ENCODE data around the gene NFIL3.

The NFIL3 gene

GRCh38 chr9:91421971-91422757 is 1.5 kb downstream of the NFIL3 start:
- no peak for DNase-seq (ENCODE audit: low read depth, low spot score)

GRCh38 chr9:91421128-91421765 is 2.4 kb downstream of the NFIL3 start:
- peak; percentile 63 for DNase-seq (ENCODE audit: low read depth, low spot score)

DNA sequence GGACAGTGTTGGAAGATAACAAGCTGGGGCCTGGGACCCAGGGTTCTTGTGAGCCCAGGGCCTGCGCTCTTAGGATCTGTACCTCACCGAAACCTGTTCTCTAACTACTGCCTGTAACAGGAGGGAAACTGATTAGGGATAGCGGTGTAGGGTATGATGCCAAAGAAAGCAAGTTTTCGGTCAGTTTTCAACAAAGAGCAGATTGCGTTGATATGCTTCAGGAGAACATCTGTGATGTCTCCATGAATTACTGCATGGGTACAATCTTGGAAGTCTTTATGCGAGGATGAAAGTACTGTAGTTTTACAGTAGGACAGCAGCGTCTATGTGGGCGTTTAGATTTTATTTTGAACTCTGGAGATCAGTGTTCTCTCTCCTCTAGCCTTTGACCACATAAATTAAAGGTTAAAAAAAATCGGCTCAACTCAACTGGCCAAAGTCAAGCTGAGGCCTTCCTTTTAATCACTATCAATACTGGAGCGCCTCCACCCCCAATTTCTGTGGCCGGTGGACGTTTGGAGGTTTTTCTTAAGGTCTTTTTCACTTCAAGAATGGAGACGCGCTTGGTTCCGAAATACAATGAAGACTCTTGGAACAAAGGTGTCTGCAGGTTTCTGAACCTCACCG is 3.0 kb downstream of the NFIL3 start:
- DNase-seq (ENCODE audit: low read depth, low spot score) = no peak

- DNase-seq (ENCODE audit: low read depth, low spot score) = no peak
These were observed 4.1 kb downstream of the NFIL3 start for GRCh38 chr9:91419222-91420191.

DNA sequence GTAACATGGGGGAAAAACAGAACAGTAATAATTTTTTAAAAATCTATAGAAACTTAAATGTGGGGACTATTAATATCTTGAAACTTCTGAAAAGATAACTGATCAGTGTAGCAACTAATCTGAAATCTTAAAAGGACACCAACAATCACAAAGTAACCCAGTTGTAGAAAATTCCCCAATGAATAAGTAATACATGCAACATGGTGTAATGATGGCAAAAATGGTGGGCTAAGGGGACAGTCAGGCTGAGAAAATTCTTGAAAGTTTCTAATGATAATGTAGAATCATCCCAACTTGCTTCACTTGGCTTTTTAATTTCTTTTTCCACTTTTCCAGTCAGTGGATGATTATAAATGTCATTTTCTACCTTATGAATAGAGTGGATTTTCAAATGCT is 5.4 kb downstream of the NFIL3 start:
- no peak for DNase-seq (ENCODE audit: low read depth, low spot score)

DNA sequence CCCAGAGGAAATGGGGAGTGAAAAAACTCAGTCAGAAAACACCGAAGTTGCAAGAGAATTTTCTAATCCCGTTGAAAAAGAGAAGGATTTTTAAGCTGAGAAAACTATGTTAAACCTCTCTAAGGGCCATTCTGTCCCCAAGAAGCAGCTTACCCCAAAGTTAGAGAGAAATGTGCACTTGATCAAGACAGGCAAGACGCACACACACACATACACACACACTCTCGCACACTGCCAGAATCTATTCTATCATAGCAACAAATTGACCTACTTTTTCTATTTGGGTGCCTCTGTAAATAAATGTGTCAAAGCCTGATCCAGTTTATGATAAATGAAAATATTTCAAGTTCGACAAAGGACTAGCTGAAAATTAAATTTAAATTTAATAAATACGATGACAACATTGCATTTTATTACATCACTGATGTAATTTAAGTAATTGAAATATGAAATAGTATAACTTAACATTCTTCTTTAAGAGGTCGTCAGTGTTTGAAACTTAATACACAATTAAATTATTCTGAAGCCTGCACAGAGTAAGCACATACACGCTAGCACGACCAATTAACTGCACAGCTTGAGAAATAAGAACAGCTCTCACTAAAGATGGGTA is 5.9 kb downstream of the NFIL3 start:
- DNase-seq (ENCODE audit: low read depth, low spot score) = no peak

DNA sequence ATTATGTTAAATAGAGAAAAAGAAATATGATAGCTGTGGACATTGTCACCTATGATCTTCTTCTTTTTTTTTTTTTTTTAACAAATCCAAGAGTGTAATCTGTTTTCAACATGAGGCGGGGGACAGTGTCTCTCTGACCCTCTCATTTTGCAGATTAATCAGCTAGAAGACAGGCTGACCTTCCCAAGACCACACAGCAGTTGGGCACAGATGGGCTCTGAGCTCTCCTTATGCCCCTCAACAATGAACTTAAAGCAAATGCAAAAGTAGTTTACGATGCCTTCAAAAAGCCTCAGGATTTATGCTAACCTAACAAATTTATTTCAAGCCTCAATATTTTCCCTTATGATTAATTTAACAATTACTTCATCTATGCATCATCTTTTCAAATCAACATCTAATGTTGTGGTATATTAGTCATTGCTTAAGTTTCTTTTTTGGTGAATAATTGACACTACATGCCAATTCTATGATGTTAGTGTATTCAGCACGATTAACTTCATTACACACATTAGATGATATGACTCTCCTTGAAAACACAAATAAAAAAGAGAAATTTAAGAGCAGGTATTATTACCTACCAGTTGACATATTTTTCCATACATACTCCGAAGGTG is 7.4 kb downstream of the NFIL3 start:
- DNase-seq (ENCODE audit: low read depth, low spot score) = no peak

GRCh38 chr9:91415290-91415689 is 8.3 kb downstream of the NFIL3 start:
- DNase-seq (ENCODE audit: low read depth, low spot score) = no peak

GRCh38 chr9:91412941-91413340 is 10.7 kb downstream of the NFIL3 start:
- no peak for DNase-seq (ENCODE audit: low read depth, low spot score)

GRCh38 chr9:91411096-91411771 is 12.4 kb downstream of the NFIL3 start:
- no peak for DNase-seq (ENCODE audit: low read depth, low spot score)

GRCh38 chr9:91410161-91410560 is 13.5 kb downstream of the NFIL3 start:
- DNase-seq (ENCODE audit: low read depth, low spot score) = no peak

DNA sequence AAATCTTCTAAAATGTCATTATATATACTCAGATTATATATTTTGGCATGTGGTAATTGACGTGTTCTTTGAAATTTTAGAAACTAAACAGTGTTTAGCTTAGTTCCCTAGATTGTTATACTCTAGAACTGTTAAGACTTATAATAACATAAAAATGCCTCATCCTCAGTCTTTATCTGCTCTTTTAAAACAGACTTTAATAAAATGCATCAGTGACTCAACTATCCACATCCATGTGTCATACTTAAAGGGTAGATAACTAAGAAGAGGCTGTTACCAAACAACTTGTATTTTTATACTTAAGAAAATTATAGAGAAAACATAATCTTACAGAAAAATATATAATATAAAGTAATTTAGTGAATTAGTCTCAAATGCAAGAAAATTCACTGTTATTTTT is 15.2 kb downstream of the NFIL3 start:
- no peak for DNase-seq (ENCODE audit: low read depth, low spot score)

DNA sequence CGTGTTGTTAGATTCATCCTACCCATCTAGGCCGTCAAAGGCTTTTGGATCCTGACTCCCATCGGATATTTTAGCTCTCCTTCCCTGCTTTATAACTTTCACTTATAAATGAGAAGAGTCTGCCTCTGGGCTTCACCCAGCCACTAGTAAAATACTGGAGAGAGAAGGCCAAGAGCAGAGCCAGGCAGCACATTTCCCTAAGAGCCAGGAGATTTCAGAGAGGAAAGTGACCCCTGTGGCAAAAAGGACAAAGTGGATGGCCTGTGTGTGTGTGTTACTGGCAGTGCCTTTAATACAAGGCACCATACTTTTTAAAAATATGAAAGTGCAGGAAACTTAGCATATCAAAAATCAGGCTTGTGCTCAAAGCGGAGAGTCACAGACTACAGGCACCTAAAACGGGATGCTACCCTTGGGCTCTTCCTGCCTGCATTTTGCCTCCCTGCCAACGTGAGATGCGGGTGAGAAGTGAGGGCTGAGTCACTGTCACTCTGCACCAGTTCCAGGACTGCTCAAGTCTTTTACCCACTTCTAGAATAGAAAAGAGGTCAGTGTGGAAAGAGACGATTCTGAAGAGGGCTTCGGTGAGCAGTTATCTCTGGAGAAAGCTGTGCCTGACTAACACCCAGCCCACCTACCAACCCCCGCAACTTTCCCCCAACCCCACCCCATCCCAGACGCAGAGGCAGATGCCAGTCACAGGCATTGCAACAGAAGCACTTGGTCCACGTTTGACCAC is 15.9 kb downstream of the NFIL3 start:
- no peak for DNase-seq (ENCODE audit: low read depth, low spot score)

DNA sequence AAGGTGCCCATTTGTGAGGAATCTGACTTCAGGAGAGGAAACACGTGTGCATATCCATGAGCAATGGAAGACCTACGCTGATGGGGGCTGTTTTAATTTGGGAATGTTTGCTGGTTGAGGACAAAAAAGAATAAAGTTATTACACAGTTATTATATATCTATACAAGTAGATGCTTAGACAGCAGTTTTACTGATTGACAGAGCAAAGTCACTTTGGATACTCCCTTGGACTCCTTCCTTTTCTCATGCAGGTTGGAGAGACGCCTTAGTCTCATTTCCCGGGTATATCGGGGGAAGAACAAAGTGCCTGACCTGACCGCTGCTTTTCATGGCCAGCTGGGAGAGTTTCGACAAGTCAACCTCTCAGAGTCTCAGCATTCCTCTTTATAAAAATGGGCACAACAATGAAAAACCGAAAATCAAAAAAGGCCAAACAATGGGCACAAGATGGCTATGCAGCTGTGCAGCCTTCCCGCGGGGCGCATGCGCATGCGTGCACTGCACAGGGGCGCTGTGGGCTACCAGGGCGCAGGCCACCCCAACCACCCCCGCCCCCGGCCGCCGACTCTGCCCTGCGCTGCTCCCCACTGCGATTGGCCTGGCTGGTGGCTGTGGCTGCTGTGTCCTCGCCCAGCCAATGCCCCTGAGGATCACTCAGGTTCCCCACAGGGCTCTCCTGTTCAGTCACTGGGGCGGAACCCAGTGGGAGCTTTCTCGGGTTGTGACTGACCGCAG is 18.1 kb downstream of the NFIL3 start:
- DNase-seq (ENCODE audit: low read depth, low spot score) = no peak

GRCh38 chr9:91403665-91404543 is 19.7 kb downstream of the NFIL3 start:
- no peak for DNase-seq (ENCODE audit: low read depth, low spot score)

- no peak for DNase-seq (ENCODE audit: low read depth, low spot score)
These were observed 24.7 kb downstream of the NFIL3 start for GRCh38 chr9:91398926-91399325.

DNA sequence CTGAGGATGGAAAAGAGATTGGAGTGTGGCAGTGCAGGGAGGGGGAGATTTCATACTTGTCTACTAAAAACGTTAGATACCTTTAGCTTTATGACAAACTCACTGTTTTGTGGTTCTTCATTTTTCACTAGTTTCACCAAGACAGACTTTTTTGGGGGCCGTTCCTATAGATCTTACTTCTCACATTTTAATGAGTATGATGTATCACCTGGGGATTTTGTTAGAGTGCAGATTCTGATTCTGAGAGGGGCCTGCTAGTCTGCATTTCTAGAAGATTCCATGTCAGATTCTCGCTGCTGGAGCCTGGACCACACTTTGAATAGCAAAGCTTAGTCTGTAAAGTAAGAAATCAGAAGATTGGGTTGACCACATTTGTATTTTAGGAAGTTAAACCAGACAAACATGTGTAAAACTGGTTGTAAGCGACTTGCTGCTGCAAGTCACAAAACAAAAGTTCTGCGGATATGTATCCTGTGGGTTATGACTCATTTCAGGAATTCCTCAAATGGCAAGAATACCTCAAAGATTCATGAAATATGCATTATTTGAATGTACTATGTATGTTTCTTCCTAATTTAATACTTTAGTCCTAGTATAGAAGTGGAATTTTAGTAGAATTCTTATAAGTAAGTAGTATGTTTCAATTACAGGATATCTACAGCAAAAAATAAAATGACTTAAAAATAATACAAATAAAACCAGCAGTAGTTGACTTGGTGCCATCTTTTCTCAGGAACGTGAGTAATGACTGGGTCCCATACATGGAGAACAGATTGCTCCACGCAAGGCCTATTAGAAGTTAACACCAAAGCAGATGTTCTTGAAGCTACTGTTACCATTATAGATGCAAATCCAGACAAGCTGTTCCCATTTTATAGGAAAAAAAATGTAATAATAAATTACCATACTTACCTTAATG is 27.8 kb downstream of the NFIL3 start:
- no peak for DNase-seq (ENCODE audit: low read depth, low spot score)

Measured in ELF-1 (cell line).